ENCODE measurements around the gene KRT17. TPM values are rescaled to one million over a fixed set of nuclear protein-coding genes. Genes with fewer than 3 reads are reported as not detected.
A peak's percentile ranks its signal among the peaks of the same experiment; 100 is the strongest.
"Not testable (repeated sequence)": the region's sequence is repeated elsewhere in the genome, so short reads cannot be mapped to it uniquely, and the experiment has no call there.

The KRT17 gene
- total RNA-seq, 2 donors from 2014 or later = 0.70 TPM; not detected in 1

DNA sequence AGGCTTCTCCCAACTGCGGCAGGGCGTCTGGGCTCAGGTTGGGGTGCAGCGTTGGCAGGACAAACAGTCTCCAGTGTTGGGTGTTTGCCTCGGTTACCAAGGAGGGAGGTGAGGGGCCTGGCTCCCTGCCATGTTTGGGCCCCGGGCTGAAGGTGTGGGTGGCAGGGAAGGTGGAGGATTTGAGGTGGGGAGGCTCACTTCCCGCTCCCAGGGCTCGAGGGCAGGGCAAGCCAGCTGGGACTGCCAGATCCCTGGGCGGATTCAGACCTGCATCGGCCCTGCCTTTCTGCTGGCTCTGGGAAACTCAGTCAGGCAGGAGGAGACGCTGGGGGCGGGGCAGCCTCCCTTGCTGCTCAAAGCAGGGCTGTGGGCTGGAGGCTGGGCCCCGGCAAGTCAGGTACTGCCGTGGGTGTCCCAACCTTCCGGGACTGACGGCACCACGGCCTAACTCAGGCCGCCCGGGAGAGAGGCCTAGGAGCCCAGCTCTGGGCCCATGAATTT is 31.3 kb upstream of the KRT17 start:
- intact Hi-C loops (cut with DNase I, micrococcal nuclease) = no loop called here
- ATAC-seq (peak; percentile 65), DNase-seq (peak; percentile 93 to 95)

GRCh38 chr17:41654678-41655607 is 30.6 kb upstream of the KRT17 start:
- DNase-seq (no peak), ATAC-seq (no peak)
- intact Hi-C loops (cut with DNase I, micrococcal nuclease) = no loop called here

GRCh38 chr17:41653892-41654677 is 29.7 kb upstream of the KRT17 start:
- DNase-seq (peak; percentile 93 to 95), ATAC-seq (peak; percentile 70)
- intact Hi-C loops (cut with DNase I, micrococcal nuclease) = no loop called here

DNA sequence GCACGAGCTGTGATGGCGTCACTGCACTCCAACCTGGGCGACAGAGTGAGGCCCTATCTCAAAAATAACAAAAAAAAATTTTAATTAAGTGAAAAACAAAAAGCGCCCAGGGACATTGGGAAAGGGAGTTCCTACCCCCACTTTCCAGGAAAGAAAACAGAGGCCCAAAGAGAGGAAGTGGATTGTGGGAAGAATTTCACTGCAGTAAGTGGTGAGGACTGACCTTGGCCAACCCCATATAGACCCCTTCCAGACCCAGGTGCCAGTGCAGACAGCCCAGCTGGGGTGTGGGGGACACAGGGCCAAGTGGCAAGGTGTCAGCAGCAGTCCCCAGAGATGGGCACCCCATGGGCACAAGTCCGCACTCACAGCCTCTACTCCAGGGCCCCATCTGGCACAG is 29.0 kb upstream of the KRT17 start:
- ATAC-seq (no peak), DNase-seq (no peak)
- intact Hi-C loops (cut with DNase I, micrococcal nuclease) = no loop called here

- ATAC-seq (no peak), DNase-seq (no peak)
- intact Hi-C loops (cut with DNase I, micrococcal nuclease) = no loop called here
Measured at GRCh38 chr17:41652461-41652970, 28.1 kb upstream of the KRT17 start.

- intact Hi-C loops (cut with DNase I, micrococcal nuclease) = no loop called here
- peak; percentile 52 for ATAC-seq
Measured at GRCh38 chr17:41651625-41652460, 27.5 kb upstream of the KRT17 start.

DNA sequence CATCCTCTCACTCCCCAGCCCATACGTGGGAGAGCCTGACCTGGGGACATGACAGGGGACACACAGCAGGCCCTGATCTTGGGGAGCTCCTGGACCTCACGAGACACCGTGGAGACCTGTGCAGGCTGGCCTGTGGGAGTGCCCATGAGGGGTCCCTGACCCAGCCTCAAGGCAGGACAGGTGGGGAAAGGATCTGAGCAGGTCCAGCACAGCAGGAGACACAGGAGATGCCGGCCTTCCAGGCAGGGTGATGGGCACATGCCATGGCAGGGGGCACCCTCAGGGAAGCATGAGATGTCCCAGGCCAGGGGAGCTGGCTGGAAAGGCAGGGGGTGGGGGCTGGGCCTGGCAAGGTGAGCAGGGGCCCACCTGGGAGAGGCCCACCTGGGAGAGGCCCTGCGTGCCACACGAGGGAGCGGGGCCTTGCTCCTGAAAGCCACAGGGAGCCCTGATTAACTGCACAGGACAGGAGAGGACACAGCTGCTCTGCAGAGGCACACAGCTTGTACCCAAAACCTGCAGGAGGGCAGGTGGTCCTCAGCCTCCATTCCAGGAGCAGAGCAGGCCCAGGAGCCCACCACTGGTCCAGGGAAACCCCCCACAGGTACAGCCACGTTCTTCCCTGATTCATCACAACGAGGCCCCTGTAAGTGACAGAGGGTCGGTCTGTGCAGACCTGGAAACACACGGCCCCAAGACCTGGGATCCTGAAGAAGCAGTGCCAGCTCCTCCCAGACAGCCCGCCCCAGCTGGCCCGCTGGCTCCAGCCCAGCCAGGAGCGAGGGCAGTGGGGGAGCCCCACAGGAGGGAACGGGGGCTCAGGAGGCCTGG is 26.6 kb upstream of the KRT17 start:
- no peak for ATAC-seq
- no peak for DNase-seq
- intact Hi-C loops (cut with DNase I, micrococcal nuclease) = no loop called here

More at GRCh38 chr17:41651625-41652460, 27.5 kb upstream of the KRT17 start:
- DNase-seq = peak; percentile 87 to 94

GRCh38 chr17:41649923-41650519 is 25.6 kb upstream of the KRT17 start:
- intact Hi-C loops (cut with DNase I, micrococcal nuclease) = loop anchor here (5.0 to 10.0 kb wide), 3 partner anchors 95 to 735 kb away; no protein-coding TSS in a partner anchor
- DNase-seq = no peak
- ATAC-seq = no peak

GRCh38 chr17:41648411-41649195 is 24.2 kb upstream of the KRT17 start:
- ATAC-seq = peak; percentile 66
- intact Hi-C loops (cut with DNase I, micrococcal nuclease) = loop anchor here (5.0 to 10.0 kb wide), 3 partner anchors 94 to 734 kb away; no protein-coding TSS in a partner anchor

GRCh38 chr17:41647940-41648410 is 23.6 kb upstream of the KRT17 start:
- peak; percentile 82 to 96 for DNase-seq
- intact Hi-C loops (cut with DNase I, micrococcal nuclease) = loop anchor here (5.0 to 10.0 kb wide), 3 partner anchors 93 to 733 kb away; no protein-coding TSS in a partner anchor
- peak; percentile 57 for ATAC-seq

More at GRCh38 chr17:41648411-41649195, 24.2 kb upstream of the KRT17 start:
- DNase-seq = peak; percentile 84 to 91

DNA sequence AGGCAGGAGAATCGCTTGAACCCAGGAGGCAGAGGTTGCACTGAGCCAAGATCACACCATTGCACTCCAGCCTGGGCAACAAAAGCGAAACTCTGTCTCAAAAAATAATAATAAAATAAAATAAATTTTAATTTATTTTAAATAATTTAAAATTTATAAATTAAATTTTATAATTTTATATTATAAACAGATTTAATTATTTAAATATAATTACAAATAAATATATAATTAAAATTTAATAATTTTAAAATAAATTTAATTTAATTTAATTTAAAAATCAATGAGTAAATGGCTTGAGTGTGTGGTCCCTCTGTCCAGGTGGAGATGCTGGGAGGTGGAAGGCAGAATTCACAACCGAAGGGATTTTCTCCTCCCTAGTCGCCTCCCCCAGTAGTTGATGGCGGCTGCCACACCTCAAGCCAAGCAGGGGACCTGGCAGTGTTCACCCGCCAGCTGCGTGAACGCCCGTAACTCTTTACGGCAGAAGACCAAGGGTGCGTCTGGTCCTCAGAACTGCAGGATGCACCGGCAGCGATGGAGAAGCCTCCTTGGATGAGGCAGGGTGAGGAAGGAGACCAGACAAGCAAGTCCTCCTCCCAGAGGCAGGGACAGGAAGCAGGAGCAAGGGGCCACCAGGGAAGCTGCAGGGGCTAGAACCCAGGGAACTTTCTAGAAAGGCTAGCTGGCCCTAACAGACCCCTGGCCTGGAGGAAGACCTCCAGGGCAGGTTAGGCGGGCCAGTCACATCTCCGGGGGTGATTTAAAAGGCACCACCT is 22.9 kb upstream of the KRT17 start:
- intact Hi-C loops (cut with DNase I, micrococcal nuclease) = loop anchor here (5.0 to 10.0 kb wide), 3 partner anchors 92 to 732 kb away; no protein-coding TSS in a partner anchor
- no peak for DNase-seq
- no peak for ATAC-seq

DNA sequence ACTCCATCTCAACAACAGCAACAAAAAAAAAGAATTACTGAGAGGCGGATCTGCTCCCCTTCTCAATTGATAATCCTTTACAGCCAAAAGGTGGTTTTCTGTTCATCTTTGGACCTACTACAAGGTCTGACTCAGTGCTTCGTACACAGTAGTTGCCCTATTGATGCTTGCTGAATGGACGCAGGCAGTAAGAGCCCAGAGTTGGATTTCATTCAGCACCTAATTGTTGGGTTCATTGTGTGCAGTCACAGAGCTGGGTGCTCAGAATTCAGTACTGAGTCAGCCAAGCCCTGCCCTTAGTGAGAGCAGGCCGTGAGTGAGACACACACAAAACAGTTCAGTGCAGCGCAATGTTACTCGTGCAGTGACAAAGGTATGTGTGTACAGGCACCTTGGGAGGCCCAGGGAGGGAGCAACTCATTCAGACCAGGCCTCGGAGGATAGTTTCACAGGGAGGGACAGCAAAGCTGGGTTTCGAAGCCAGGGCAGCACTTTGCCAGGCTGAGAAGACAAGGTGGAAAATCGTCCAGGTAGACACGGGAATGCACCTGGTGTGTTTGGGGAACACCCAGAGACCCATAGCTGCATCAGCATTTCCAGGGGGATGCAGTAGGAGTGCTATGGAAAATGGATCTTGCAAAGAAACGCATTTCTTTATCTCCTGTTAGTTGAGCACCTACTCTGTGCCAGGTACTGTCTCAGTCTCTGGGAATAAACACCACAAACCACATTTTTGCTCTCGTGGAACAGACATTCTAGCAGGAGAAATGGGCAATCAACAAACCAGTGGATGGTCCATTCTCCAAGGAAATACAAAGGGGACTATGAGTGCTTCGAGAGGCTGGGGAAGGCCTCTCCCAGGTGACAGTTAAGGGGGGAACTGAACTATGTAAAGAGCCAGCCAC is 18.1 kb upstream of the KRT17 start:
- ATAC-seq (no peak), DNase-seq (no peak)
- intact Hi-C loops (cut with DNase I, micrococcal nuclease) = loop anchor here (10.0 kb wide), 2 partner anchors 88 to 728 kb away; no protein-coding TSS in a partner anchor

GRCh38 chr17:41640596-41640995 is 16.2 kb upstream of the KRT17 start:
- ATAC-seq, DNase-seq: not testable (repeated sequence)
- intact Hi-C loops (cut with DNase I, micrococcal nuclease) = loop anchor here (10.0 kb wide), 2 partner anchors 86 to 726 kb away; no protein-coding TSS in a partner anchor
